HS-5 (cell line): Measurements from ENCODE around the gene TUBG1.
"Not testable (repeated sequence)": the region's sequence is repeated elsewhere in the genome, so short reads cannot be mapped to it uniquely, and the experiment has no call there.

ENCODE experiments used
- DNase-seq: peaks from one replicate; pipeline ENCODE4 v3.0.0-alpha.2; 2012; ENCODE audit warnings: low read depth

TUBG1 gene

DNA sequence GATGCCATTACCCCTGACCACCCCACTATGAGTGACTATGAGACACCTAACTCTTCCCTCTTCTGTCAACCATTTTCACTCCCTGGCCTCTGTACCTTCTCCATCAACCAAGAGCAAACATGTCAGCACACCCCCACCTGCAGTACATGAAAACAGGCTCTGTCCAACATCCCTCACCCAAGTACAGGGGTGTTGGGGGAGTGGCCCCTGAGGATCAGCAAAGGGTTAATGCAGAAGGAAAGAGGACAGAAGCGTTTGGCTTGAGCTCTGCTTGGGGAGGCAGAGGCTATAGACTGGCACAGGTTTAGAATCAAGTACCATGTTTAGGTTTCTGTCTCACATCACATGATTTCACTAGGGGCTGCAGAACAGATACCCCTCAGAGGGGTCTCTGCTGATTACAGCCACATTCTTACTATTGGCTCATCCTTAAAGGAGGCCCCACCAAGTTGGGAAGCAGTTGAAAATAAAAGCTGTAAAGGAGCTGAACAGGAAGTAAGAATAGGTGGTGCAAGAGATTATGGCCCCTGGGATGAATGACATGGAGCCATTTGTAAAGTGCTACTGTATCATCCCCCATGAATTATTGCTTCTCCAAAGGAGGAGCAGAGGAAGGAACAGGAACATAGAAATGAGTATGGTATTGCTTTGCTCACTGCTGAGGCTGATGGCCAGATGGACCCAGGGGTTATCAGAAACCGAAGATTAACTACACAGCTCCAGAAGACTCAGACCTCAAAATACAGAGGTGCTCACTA lies 29.5 kb upstream of the TUBG1 start:
- no peak for DNase-seq

DNA sequence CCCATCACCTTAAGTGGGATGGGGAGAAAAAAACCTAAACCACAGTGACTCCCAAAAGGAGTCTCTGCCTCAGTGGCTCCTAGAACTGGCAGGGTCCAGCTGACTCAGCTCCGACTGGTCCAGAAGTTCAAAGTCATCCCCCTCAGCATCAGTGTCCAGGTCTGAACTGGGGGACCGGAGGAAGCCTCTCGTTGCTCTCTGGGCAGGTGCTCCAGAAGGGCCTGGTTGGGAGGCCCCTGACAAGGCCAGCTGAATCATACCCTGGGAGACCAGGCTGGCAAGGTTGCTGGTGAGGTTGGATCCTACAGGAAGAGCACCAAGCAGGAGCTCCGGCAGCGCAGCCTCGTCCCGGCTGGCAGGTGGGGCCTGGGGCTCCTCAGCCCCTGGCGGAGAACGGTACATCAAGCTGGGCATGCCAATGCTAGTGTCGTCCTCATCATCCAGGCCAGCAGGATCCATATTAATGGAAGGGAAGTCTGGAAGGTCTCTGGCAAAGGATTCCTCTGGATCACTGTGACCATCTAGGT lies 27.7 kb upstream of the TUBG1 start:
- DNase-seq = no peak

DNA sequence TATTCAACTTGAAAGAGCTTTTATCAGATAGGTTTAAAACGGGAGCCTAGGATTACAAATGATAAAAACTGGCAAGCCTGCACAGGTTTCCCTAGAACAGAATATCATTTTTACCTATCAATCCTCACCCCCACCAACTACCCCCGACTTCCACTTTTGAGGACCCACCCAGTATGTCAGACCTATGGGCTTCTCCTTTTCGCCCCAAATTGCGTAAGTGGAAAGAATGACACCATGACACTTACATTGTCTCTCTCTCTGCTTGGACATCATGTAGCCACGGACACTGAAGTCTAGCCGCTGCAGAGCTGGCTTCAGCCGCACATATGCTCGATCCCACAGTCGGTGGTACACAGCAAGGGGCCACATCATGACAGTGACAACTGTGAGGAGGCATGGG lies 24.6 kb upstream of the TUBG1 start:
- DNase-seq = no peak

DNA sequence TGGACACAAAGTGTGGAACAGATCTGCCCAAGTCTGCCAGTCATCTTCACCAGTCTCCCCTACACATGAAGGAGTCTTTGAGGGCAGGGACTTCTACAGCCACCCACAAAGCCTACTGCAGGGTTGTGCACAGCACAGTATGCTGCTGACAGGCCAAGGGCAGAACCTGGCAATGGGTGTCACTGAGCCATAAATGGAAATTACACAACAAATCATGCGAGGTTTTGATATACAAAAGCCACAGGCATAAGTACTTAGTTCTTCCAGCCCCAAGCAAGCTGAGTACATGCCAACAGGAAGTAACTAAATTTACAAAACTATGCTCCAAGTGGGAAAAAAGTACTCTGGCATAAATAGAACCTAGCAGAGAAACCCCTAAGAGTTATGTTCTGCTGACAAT lies 24.1 kb upstream of the TUBG1 start:
- DNase-seq = no peak

DNA sequence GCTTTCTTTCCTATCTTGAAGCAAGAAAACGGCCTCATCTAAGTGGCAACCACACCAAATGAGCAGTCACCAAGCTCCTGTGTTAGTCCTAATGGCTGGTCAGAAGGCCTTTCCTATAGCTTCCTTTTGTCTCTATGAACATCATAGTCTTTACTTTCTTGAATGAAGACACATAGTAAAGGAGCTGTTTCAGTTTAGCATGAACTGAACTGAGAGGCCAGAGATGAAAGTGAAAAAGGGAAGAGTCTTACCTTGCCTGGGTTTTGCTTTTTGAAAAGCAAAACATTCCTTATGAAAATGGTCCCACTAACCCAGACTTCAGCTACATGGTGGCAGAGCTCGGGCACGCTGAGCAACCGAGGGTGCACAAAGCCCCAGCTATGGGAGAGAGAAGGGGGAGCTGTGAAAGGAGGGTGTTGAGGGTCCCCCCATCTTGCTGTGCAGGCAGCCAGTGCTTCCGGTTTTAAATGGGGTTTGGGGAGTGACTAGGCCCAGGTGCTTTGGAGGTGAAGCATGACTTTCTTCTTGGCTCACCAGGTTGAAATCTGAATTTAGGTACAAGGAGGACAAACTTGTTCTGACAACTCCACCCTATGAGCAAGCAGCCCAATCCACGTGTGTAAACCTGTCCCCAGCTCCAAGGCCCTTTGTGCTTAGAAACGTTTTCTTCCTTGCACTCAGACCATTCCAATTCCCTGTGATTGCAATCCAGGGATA lies 22.8 kb upstream of the TUBG1 start:
- DNase-seq = no peak

DNA sequence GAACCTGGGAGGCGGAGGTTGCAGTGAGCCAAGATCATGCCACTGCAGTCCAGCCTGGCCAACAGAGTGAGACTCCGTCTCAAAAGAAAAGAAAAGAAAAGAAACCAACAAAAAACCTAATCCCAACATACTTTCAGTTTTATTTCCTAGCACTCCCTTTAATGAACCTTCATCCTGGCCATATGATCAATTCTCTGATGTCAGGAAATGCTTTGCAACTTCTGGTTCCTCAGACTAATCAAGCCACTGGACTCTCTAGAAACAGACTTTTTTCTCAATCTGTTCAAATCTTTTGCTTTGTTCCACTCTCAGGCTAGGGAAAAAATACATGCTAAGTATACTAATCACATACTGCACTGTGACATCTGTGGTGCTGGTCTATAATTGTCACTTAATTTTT lies 18.6 kb upstream of the TUBG1 start:
- DNase-seq = no peak

DNA sequence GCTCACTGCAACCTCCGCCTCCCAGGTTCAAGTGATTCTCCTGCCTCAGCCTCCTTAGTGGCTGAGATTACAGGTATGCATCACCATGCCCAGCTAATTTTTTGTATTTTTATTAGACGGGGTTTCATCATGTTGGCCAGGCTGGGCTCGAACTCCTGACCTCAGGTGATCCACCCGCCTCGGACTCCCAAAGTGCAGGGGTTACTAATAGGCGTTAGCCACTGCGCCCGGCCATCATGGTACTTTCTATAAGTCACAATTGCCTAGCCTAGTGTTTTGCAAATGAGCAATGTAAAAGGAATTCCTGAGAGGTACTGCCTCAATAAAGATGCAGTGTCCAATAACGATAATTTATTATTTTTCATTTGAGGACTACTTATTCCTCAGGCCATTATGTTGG lies 18.1 kb upstream of the TUBG1 start:
- DNase-seq = no peak

DNA sequence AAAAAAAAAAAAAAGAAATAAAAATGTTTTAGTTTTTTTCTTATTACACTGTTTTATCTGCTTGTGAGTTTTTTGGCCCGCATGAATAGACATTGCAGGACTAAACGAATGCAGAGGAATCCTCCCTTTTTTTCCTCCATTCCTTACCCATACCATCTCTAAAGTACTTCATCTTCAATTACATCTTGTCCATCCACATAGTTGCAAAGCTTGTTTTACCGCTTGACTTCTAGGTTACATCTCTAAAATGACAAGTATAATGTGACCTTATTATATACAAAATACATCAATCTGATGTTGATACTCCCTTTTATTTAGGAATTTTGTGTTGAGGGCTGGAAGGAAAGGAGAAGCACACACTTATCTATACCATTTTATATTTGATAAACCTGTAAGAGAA lies 13.1 kb upstream of the TUBG1 start:
- no peak for DNase-seq

DNA sequence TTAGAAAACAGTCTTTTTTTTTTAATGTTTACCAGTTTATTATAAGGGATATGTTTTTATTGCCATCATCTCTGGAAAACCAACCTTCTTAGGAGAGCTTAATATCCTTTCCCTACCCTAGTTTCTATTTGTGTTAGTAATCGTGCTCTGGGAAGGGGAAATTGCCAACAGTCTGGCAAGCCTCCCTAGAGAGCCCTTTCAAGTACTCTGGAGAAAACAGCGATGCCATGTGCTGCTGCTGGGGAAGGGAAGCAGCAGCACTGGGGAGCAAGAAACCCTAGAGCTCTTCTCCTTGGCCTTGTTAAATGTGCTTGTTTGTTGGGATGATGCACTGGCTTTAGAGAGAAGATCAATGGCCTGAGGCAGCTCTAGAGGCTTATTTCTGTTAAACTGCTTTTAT lies 10.6 kb upstream of the TUBG1 start:
- DNase-seq = no peak

DNA sequence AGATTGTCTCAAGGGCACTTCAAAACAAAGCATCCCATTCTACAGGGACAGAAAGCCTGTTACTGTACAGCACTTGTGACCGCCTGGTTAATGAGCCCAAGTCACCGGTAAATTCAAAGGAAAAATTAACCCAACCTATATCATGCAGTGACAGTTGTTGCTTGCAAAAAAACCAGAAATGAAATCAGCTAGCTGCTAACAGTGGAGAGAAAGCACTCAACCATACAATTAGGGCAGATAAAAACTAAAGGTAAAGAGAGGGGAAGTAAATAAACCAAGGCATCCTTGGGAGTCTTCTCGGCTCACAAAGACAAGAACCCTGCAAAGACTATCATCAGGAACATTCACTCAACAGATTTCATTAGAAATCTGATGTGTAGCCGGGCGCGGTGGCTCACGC lies 6.2 kb upstream of the TUBG1 start:
- no peak for DNase-seq

DNA sequence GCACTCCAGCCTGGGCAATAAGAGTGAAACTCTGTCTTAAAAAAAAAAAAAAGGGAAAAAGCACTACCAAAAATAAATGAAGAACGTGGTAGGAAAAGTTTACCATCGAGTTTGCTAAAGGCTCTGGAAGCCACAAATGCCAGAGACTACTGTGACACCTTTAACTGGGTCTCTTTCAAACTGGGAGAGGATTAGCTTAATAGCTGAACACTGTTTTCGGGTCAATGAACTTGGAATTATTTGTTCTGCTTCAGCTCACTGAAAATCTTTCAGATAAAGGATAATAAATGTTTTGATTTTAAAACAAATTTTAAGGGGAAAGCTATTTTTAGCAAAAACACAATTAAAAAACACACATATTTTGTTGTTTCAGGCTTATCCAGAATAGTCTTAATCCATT lies 1.7 kb upstream of the TUBG1 start:
- DNase-seq = no peak

DNA sequence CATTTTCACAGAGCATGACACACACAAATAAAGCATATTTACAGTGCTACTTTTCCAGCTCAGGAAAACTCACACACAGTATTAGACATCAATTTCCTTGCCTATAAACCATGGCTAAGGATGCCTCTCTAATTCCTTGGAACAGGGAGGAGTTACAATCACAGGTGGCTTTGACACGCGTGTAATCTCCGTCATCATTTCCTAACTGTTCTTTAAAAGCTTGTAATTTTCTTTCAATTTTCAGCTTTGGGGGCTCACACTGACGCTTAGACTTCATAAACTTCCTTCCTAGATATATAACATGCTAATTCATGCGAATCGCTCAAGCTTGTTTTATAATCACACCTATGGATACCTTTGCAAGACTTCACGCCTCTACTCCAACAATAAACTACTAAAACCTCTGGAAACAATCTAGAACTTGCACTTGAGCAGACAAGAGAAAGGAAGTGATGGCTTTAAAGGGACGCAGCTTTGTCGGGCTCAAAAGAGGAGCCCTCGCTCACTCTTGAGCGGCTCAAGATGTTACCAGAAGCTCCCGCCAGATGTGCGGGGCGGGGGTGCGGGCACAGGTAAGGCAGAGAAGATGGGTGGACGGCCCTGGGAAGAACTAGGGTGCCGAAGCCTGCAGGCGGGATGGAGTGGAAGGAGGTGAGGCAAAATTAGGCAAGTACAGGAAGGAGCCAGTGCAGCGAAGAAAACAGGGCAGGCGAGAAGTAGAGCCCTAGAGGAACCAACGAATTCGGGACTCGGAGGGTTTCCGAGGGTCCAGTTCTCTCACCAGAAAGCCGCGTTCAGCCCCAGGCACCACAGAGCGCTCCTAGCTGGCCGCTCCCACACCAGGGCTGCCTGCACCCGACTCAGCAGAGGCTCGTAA lies 940 bp upstream of the TUBG1 start:
- no peak for DNase-seq

DNA sequence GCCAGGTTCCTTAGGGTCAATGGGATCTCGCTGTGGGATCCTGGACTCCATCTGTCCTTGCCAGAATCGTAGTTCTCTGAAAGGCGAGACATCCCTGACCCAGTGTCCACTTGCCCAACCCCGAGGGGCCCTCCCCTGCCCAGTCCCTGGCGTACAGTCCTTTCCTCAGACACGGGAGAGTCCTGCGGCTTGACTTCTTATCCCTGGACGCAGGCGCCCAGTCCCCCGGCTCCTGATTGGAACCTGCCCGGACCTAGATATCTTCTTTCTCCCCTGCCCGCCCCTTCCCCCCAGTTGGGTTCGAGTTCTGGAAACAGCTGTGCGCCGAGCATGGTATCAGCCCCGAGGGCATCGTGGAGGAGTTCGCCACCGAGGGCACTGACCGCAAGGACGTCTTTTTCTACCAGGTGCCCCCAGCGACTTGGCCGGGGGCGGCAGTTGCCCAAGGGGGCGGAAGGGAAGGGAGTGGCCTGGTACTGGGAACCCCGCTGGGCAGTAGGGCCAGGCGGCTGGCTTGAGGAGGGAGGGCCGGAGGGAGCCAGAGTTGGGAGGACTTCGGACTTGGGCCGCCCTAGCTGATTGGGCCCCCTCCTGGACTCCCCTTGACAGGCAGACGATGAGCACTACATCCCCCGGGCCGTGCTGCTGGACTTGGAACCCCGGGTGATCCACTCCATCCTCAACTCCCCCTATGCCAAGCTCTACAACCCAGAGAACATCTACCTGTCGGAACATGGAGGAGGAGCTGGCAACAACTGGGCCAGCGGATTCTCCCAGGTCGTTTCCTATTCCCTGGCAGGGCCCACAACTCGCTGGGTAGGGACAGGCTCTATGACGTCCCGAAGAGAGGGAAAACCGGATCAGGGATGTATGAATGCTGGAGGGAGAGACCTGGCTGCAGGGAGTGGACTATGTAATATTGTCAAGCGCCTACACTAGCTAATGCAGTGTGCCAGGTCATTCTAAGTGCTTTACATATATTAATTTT lies 625 bp downstream of the TUBG1 start:
- not testable (repeated sequence) for DNase-seq

DNA sequence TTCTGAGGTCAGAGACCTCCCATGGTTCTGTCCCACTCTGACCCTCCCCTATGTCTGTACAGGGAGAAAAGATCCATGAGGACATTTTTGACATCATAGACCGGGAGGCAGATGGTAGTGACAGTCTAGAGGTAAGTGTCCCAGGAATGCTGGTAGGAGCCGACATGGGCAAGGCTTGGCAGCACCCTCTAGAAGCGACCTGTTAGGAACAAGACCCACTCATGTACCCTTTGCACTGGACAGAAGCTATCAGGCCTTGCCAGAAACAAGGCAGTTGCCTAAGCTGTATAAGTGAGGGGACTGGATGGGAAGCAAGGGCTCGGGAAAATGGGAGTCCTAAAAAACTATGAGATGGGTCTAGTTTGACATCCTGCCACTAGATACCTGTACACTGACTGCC lies 2.5 kb downstream of the TUBG1 start:
- no peak for DNase-seq

DNA sequence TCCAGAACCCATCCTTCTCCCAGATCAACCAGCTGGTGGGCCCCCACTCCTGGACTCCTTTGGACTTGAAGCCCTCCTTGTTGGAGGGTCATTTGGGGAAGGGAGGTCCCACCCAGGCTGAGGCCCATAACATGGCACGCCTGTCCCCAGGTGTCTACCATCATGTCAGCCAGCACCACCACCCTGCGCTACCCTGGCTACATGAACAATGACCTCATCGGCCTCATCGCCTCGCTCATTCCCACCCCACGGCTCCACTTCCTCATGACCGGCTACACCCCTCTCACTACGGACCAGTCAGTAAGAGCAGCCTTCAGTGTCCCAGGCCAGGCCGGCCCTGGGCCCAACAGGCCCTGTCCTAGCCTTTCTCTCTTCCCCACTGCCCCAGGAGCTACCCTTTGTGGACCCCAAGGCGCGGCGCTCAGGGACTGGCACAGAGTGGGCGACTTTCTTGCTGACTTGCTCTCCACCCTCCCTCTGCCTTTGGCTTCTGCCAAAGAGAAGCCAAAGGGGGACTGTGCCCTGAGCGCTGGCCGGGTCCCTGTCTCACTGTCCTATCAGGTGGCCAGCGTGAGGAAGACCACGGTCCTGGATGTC lies 4.3 kb downstream of the TUBG1 start:
- DNase-seq = no peak

DNA sequence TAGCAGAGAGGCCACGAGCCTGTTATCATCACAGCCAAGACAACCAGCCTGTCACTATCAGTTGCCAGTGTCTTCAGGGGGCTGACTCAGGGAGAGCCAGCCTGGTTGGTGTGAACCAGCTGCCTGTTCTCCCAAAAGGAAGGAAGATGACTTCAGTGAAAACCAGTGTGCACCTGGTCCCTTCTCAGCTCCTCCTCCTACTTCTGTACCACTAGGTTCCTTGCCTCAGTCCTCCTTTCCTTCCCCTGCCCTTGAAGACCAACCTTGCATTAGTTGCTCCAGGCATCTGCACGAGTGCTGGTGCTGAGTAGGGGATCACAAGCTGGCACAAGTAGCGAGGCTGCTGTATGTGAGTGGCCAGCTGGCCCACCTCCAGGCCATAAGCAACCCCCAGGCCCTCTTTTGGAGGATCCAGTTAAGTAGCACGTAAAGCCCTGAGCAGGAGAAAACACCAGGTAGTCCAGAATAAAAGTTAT lies 8.5 kb downstream of the TUBG1 start:
- DNase-seq = no peak

DNA sequence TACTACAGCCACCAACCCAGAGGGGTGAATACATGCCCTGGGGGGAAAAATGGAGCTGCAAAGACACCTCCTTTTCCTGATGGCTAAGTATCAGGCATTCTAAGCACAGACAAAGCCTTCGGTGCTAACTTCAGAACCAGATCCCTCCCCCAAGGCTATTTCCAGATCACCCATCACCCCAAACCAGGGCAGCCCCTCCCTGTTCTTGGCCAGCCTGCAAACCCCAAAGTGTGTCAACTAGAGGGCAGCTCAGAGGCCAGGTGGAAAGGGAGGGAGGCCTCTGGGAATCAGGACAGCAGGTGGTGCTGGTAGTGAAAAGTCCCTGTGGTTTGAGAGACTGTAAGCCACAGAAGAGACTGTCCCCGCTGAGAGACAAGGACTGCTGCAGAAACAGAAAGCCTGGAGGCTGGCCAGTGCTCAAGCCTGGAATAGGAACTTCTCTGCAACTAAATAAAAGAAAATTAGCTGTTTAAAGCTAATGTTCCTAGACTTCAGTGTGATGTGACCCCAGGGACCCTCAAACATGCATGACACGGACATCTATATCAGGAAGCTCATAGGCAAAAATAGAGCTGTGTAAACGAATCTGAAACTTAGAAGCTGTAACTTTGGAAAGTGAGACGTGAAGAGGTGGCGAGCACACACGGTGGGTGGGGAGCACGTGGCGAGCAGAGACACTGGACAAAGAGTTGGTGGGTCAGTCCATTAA lies 9.1 kb downstream of the TUBG1 start:
- no peak for DNase-seq

DNA sequence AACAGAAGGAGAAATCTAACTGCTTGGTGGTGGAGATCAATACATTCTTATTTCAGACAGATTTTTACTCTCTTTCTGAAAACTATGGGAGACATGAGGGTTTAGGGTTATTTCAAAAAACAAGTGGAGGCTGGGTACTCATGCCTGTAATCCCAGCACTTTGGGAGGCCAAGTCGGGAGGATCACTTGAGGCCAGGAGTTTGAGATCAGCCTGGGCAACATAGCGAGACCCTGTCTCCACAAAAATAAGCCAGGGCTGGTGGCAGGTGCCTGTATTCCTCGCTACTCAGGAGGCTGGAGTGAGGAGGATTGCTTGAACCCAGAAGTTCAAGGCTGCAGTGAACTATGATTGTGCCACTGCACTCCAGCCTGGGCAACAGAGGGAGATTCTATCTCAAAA lies 12.5 kb downstream of the TUBG1 start:
- not testable (repeated sequence) for DNase-seq

DNA sequence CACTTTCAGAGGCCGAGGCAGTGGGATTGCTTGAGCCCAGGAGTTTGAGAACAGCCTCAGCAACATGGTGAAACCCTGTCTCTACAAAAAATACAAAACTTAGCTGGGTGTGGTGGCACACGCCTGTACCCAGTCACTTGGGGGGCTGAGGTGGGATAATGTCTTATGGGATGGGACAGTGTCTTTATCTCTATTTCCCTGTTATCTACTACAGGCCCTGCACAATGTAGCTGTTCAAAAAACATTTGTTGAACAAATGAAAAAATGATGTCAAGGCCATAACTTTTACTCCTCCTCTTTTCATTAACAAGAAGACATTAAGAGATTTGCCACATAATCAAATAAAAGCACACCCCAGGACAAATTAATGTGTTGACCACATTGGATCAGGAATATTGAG lies 13.8 kb downstream of the TUBG1 start:
- DNase-seq = no peak
